Prostate gland (tissue), 2 donors: ENCODE measurements around the gene DYNC1LI1. TPM values are rescaled to one million over a fixed set of nuclear protein-coding genes. Genes with fewer than 3 reads are reported as not detected.

ENCODE experiments used
- DNase-seq: peaks from one replicate; pipeline ENCODE4 v3.0.0-alpha.2; 2019; ENCODE audit warnings: low spot score
- H3K27ac ChIP-seq, 2 donors: fragments of 200-600 bp; sonication (generic); 2 replicates each; pipeline ENCODE4 v1.5.1; 2017 to 2019
- H3K27me3 ChIP-seq: fragments of 200-600 bp; sonication (generic); replicated peaks from 2 replicates; pipeline ENCODE4 v1.5.1; 2019; ENCODE audit not compliant: insufficient read depth
- H3K36me3 ChIP-seq, 2 donors: fragments of 200-600 bp; sonication (generic); 1 replicate in 1 of 2; 2 replicates in 1 of 2; pipeline versions ENCODE4 v1.5.1 to v1.8.1; 2017 to 2019
- H3K4me1 ChIP-seq: fragments of 200-600 bp; sonication (generic); replicated peaks from 2 replicates; pipeline ENCODE4 v1.5.1; 2019
- H3K4me3 ChIP-seq, 2 donors: fragments of 200-600 bp; sonication (generic); 2 replicates each; pipeline ENCODE4 v1.5.1; 2017 to 2019
- H3K9me3 ChIP-seq: fragments of 200-600 bp; sonication (generic); 2 replicates; pipeline ENCODE4 v1.5.1; 2017
- POLR2A ChIP-seq: fragments of 450-650 bp; IDR thresholded peaks from one replicate; pipeline ENCODE4 v1.6.1; 2016; ENCODE audit warnings: antibody characterized with exemption, mild to moderate bottlenecking
- POLR2AphosphoS5 ChIP-seq: sonication (generic); formaldehyde crosslinking; IDR thresholded peaks from one replicate; pipeline ENCODE4 v1.6.1; 2017; ENCODE audit warnings: antibody characterized with exemption
- WGBS: methylation state at CpG from one replicate; pipeline ENCODE4 v1.1.5; 2018; 5-methylcytosine and 5-hydroxymethylcytosine counted together
- intact Hi-C: fragments of 100-400 bp; cut with DNase I; formaldehyde crosslinking; loops from one replicate; pipeline ENCODE4 v1.14.2; 2022
- total RNA-seq, 2 donors: library from RNA; depleted of rRNA; stranded (reverse); fragments of >200 nt; gene quantifications; one replicate each; pipeline ENCODE4 v1.1.0, GENCODE V29; 2016
- TF ChIP-seq, protein P1 (sequence below), 4 experiments: fragments of 200-600 bp in 2 of 4; fragments of 450-650 bp in 2 of 4; sonication (generic) in 2 of 4; IDR thresholded peaks; 1 replicate in 3 of 4; 2 replicates in 1 of 4; pipeline ENCODE4 v1.5.1; 2016 to 2019; ENCODE audit warnings: antibody characterized with exemption in 4 of 4, mild to moderate bottlenecking in 2 of 4, moderate library complexity in 2 of 4

Gene DYNC1LI1
- total RNA-seq, 2 donors from 2014 or later, result 30.5 to 43.3 TPM

DNA sequence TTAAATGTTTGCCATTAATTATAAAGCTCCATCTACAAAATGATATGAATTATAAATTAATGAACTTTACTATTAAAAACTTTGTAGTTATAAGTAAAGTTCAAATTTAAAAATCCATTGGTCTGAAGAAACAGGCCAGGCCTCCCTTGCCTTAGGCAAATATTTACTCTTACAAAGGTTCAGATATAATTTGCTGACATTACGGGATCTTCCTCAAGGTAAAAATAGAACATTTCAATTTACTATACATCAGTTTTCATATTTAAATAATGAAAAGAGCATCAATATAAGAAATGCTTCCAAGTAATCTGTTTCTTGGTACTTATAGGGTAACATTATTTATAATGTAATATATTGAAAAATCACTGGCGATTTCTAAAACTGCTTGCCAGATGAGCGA is 71.7 kb downstream of the DYNC1LI1 start:
- H3K27me3 ChIP-seq, result no peaks in the 10 kb centered on the region
- DNase-seq, result no peak
- H3K9me3 ChIP-seq, result no peaks in the 10 kb centered on the region
- TF ChIP-seq POLR2AphosphoS5, result no peak
- no peak for TF ChIP-seq POLR2A
- TF ChIP-seq, protein P1, sequence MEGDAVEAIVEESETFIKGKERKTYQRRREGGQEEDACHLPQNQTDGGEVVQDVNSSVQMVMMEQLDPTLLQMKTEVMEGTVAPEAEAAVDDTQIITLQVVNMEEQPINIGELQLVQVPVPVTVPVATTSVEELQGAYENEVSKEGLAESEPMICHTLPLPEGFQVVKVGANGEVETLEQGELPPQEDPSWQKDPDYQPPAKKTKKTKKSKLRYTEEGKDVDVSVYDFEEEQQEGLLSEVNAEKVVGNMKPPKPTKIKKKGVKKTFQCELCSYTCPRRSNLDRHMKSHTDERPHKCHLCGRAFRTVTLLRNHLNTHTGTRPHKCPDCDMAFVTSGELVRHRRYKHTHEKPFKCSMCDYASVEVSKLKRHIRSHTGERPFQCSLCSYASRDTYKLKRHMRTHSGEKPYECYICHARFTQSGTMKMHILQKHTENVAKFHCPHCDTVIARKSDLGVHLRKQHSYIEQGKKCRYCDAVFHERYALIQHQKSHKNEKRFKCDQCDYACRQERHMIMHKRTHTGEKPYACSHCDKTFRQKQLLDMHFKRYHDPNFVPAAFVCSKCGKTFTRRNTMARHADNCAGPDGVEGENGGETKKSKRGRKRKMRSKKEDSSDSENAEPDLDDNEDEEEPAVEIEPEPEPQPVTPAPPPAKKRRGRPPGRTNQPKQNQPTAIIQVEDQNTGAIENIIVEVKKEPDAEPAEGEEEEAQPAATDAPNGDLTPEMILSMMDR (IDR thresholded peaks at IDR 0.05), result no peak
- no peak overlapping the region for H3K4me3 ChIP-seq
- intact Hi-C loops, result no loop called here
- 85% methylated on average over 3 of the region's 3 CpGs for WGBS
- no peaks in the 10 kb centered on the region for H3K4me1 ChIP-seq
- no peak overlapping the region for H3K27ac ChIP-seq
- no peaks in the 10 kb centered on the region for H3K36me3 ChIP-seq

- no peaks in the 10 kb centered on the region for H3K4me1 ChIP-seq
- no peaks in the 10 kb centered on the region for H3K9me3 ChIP-seq
- DNase-seq, result no peak
- intact Hi-C loops, result no loop called here
- H3K36me3 ChIP-seq, result no peaks in the 10 kb centered on the region
- 79% methylated on average over 3 of the region's 3 CpGs for WGBS
- TF ChIP-seq, protein P1 (IDR thresholded peaks at IDR 0.05), result no peak
- TF ChIP-seq POLR2A (no peak), POLR2AphosphoS5 (no peak)
- no peaks in the 10 kb centered on the region for H3K27me3 ChIP-seq
- no peak overlapping the region for H3K27ac ChIP-seq
- no peak overlapping the region for H3K4me3 ChIP-seq
Measured at GRCh38 chr3:32498252-32498651, 72.4 kb downstream of the DYNC1LI1 start.

DNA sequence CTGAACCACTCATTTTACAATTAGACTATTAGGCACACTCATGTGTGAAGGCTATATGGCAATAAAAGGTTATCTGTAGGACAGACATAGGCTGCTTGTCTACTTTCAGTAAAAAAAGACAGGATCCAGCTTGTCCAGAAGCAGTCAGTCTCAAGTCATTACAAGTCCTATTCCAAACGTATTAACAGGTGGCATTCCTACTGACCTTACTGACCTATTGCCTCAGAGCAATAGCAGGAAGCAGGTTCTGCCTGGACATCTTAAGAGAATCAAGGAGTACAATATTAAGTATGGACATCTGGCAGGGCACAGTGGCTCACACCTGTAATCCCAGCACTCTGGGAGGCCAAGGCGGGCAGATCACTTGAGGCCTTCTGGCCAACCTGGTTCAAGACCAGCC is 75.0 kb downstream of the DYNC1LI1 start:
- intact Hi-C loops, result no loop called here
- no peaks in the 10 kb centered on the region for H3K36me3 ChIP-seq
- no peaks in the 10 kb centered on the region for H3K27me3 ChIP-seq
- no peaks in the 10 kb centered on the region for H3K4me1 ChIP-seq
- no peaks in the 10 kb centered on the region for H3K9me3 ChIP-seq
- TF ChIP-seq POLR2AphosphoS5 (no peak), POLR2A (no peak)
- TF ChIP-seq, protein P1 (IDR thresholded peaks at IDR 0.05), result no peak
- WGBS, result 68% methylated on average over 2 of the region's 2 CpGs
- no peak overlapping the region for H3K4me3 ChIP-seq
- DNase-seq, result no peak
- no peak overlapping the region for H3K27ac ChIP-seq

GRCh38 chr3:32495085-32495484 is 75.6 kb downstream of the DYNC1LI1 start:
- no peak overlapping the region for H3K27ac ChIP-seq
- H3K4me3 ChIP-seq, result no peak overlapping the region
- no peaks in the 10 kb centered on the region for H3K4me1 ChIP-seq
- TF ChIP-seq POLR2AphosphoS5 (no peak), POLR2A (no peak)
- TF ChIP-seq, protein P1 (IDR thresholded peaks at IDR 0.05), result no peak
- H3K9me3 ChIP-seq, result no peaks in the 10 kb centered on the region
- H3K27me3 ChIP-seq, result no peaks in the 10 kb centered on the region
- no peaks in the 10 kb centered on the region for H3K36me3 ChIP-seq
- no peak for DNase-seq
- intact Hi-C loops, result no loop called here

DNA sequence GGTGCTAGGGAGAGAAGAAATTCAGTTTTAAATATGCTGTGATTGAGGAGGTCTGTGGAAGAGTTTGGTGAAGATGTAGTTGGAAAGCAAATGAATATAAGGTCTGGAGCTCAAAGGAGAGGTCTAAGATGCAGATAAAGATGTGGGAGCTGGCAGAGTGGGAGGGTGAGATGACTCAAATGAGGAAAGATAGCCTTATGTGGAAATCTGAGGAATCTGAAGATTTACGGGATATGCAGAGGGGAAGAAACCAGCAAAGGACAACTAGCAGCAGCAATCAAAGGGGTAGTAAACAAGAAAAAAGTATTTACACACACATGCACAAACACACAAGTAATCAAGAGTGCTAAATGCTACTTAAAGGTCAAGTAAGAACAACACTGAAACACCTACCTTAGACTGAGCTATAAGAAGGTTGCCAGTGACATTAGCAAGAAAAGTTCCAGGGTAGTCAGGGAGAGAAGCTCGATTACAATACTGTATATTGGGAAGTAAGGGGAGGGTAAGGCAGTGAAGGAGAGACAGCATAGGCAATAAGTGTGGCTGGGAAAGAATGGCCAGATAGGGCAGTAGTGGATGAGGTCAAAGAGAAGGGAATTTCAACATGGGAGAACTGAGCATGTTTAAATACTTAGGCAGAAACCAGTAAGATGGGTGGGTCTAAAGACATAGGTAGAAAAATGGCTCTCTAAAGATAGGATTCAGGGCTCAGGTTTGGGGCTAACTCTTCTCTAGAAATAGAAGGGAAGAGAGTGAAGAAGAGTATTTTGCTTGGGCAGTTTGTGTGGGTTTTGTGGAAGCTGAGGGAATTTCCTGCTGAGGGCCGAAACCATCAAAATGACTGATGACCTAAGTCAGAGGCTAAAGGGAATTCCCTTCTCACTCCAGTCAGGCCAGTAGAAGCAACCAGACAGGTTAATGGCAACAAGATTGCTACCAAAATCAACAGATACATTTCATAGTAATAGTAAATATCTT is 76.9 kb downstream of the DYNC1LI1 start:
- TF ChIP-seq POLR2A (no peak), POLR2AphosphoS5 (no peak)
- TF ChIP-seq, protein P1 (IDR thresholded peaks at IDR 0.05), result no peak
- intact Hi-C loops, result no loop called here
- H3K4me3 ChIP-seq, result no peak overlapping the region
- H3K27me3 ChIP-seq, result no peaks in the 10 kb centered on the region
- 82% methylated on average over 3 of the region's 3 CpGs for WGBS
- no peaks in the 10 kb centered on the region for H3K4me1 ChIP-seq
- no peak for DNase-seq
- H3K9me3 ChIP-seq, result no peaks in the 10 kb centered on the region
- no peak overlapping the region for H3K27ac ChIP-seq
- H3K36me3 ChIP-seq, result no peaks in the 10 kb centered on the region
